ENCODE measurements around the gene ZNF225.

DNA sequence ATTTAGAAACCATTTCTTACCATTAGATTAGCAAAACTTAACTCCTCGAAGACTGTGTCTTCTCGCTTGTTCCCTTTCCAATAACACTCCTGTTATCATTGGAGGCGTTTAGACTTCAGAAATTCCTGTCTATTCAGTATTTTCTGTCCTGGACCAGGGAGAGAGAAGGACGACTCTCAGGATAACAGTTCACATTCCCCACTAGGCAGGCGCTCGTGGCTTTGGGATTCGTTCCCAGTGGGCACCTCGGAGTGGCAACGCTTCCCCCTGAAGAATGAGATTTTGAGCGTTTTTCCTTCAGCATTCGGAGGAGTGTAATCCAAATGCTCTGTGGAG is 429 bp upstream of the ZNF225 start:
- TF ChIP-seq REST (IDR thresholded peaks at IDR 0.05; ENCODE audit: insufficient read depth in 1 of 2, low read depth in 2 of 2, low read length in 1 of 2) (no peak), CTCF (IDR thresholded peaks at IDR 0.05) (no peak), POLR2AphosphoS5 (IDR thresholded peaks at IDR 0.05; ENCODE audit: low read depth, low read length) (no peak)

All from Panc1 (cell line).